GM19455 (cell line): ENCODE data around the gene SRGAP2C.
"Not testable (repeated sequence)": the region's sequence is repeated elsewhere in the genome, so short reads cannot be mapped to it uniquely, and the experiment has no call there.

Experiments
- ATAC-seq: cut with Tn5 transposase; IDR thresholded peaks from one replicate; pipeline ENCODE4 v1.9.1; 2021; ENCODE audit not compliant: unreplicated experiment

SRGAP2C gene

DNA sequence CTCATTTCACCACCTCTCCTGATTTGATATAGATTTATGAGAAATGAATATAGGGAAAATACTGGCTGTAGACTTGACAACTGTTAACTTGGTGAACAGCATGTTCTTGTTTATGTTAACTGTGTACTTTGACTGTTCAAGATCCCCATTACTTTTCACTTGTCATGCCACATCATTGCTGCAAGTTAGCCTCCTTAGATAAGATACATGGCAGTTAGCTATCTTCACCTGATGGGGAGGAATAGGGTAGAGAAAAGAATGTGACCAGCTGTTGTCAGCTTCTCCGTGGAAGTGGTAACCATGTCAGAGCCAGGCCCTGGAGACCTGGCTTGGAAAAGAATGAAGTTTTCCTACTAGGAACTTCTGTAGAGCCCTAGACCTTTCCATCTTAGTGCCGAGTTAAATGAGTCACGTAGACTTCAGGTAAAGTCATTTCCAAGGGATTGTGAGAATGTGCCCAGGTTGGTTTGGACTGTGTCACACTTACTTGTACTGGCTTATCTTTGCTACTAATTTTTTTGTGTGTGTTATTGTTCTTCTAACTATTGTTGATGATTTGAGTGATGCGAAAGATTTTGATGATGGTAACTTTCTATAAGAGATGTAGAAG lies 41.6 kb downstream of the SRGAP2C start:
- not testable (repeated sequence) for ATAC-seq

DNA sequence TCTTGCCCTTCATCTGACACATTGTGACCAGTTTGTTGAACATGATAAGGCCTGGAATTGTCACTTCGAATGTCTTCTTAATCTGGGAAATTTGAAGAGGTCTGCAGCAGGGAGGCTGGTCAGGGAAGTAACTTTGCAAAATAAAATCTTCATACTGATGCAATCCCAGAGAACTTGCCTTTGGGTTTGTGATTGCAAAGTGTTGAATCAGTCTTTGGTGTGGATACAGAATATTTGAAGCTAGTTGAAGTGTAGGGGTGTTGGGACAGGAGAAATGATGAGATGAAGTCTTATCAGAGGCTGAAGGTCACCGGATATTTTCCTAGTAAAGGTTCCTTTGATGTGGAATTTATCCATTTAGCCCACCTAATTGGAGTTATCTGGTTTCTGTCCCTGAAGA lies 42.1 kb downstream of the SRGAP2C start:
- not testable (repeated sequence) for ATAC-seq

DNA sequence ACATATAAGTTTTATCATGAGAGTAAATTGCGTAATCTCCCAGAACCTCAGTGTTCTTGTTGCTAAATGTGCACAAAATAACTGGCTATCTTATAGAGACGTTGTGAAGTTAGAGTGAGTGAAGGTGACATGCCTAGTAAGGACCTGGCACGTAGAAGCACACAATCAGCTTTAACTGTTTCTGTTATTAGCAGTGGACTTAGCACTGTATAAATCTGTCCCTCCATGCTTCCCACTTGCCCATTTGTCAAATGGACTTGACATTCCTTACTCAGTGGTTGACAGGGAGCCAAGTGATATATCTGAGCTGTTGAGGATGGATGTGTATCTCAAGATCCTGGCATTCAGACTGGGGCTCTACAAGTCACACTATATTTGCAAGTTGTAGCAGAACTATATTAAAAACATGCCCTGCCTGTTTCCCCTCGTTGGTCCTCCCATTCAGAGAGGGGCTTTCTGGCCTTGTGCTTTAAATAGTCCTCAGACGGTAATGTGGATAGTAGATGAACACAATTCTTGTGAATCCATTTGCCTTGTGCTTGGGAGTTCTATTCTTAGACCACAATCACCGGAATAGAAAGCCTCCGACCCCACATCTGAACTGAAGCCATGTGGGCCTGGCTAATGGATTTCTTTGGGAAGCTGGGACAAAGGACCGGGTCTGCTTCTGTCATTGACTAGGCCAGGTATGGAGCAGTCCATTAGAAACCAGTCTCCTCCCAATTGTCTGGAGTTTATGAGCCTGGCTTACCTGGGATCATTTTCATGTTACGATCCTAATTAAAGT lies 43.0 kb downstream of the SRGAP2C start:
- not testable (repeated sequence) for ATAC-seq

DNA sequence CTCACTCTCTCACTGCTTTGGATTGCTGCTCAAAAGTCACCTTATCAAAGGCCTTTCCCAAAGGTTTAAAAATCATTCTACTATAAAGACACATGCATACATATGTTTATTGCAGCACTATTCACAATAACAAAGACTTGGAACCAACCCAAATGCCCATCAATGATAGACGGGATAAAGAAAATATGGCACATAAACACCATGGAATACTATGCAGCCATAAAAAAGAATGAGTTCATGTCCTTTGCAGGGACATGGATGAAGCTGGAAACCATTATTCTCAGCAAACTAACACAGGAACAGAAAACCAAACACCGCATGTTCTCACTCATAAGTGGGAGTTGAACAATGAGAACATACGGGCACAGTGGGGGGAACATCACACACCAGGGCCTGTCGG lies 45.9 kb downstream of the SRGAP2C start:
- ATAC-seq, result not testable (repeated sequence)

DNA sequence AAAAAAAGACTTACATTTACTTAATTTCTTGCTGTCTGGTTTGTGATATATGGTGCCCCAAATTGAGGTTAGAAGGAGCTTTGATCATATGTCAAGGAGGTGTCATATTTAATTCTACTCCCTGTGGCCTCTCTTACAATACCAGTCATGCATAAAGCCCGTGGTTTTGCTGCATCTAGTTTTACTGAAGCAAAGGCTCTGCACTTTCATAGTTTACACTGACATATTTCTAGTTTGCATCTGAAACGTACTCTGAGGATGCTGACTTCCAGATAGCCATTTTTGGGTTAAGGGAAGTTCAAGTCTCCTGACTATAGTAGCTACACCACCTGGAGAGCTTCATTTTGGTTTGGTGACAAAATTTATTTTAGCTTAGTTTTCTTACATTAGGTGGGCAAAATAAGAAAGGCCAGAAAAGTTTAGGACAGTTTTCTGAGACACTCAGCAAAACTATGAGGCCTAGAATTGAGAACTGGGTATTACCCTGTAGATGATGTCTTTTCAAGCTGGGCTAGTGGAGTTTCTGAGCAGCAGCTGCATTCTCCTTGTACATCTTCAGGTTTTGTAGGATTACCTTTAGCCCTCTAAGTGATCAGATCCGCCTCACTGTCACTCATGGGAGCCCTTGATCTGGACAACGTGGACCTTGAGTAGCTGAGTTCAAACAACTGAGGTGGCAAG lies 47.8 kb downstream of the SRGAP2C start:
- peak; percentile 64 for ATAC-seq

DNA sequence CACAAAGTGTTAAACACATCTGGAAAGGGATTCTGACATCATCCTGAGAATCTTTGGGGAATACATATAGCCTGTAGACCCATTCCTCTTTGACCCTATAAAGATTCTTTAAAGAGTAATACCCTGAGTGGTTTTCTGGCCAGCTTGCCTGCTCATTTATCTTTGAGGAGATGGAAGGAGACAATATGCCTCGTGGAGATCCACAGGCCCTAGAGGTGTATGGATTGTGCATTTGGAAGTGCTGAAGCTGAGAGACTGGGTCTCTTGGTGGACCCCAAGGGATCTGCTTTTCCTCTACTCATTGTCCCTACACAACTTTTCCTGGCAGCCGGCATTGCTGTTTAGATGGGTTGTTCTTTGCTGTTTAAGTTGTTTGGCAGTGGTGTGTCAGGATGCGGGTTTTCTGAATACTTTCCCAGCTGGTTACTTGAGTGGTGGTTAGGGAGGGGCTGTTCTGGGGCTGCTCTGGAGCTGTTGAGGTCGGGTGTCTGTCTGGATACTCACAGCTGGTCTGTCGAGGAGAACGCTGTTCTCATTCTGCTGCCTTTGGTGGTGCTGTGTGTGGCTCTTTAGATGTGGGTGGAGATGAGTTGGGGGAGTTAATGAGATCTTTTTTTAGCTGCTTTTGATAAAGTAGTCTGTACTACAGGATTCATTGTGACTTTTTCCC lies 49.5 kb downstream of the SRGAP2C start:
- not testable (repeated sequence) for ATAC-seq

DNA sequence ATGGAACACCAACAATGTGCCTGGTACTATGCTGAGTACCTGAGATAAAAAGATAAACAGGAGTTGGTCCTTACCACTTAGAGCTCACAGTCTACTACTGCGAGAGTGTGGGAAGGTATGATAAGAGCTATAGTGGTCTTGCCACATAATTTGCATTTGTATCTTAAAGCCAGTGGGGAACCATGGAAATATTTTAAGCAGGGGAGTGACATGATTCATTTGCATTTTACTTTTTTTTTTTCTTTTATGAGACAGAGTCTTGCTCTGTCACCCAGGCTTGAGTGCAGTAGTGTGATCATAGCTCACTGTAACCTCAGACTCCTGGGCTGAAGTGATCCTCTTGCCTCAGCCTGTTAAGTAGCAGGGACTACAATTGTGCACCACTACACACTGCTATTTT lies 53.6 kb downstream of the SRGAP2C start:
- ATAC-seq, result peak; percentile 83

DNA sequence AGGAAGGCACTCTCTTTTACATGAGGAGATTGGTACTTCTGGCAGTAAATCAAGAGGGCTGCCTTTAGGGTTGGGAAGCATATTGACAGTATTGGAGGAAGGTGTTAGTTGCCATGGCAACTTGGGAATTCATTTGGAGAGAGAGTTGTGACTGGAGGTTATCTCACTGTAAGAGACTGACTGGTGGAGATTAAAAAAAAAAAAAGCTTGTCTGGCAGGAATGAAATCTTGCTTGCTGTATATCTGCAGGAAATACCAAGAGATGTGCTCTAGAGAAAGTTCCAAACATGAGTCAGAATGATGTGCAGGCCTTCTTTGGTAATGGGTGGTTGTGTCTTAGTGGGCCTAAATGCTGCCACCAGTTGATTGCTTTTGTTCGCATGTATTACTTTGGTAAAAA lies 59.1 kb downstream of the SRGAP2C start:
- ATAC-seq, result not testable (repeated sequence)

DNA sequence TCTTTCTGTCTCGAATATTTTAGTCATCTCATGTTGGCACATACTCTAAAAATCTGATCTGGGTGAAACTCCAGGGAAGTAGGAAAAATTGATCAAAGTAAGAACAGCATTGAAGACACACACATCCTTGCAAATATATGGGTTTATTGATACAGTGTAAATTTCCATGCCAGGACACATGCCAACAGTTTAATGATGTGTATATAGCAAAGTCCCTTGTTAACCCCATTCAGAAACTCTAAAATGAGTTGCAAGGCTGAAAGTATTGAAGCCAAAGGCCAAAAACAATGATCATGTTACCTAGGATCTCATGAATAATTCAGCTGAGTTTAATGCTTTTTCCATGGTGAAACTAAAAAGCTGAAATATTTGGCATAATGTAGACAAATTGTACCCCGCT lies 61.6 kb downstream of the SRGAP2C start:
- ATAC-seq, result not testable (repeated sequence)

DNA sequence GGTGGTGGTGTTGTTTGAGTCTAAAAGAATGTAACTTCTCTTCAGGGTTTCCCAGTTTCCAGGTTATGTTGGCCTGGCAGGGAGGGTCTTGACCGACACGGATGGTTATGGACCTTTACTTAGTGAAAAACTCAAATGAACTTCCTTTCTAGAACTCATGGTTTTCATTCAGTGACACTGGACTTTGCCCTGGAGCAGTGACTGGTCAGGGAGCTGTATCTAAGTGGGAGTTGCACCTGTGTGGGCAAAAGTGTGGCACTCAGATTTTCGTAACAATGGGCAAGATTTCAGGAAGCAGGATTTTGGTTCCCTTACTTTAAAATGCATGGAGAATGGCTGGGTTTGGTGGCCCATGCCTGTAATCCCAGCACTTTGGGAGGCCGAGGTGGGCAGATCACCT lies 67.9 kb downstream of the SRGAP2C start:
- ATAC-seq, result not testable (repeated sequence)

DNA sequence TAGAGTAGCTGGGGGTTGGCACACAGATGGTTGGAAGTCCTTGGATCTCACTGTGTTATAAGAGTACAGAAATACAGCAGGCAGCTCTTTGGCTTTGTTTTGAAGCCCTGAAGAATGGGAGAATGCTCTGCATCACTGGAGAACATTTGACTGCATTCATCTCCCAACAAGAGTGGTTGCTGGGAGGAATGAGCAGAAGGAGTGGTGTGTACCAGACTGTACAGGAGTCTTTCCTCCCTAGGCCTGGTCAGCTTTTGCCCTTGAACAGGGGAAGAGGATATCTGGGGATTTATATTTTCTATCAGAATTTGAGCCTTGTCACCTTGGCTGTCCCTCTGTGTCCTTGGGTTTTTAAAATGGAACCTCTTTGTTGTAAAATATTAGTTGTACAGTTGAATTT lies 69.8 kb downstream of the SRGAP2C start:
- not testable (repeated sequence) for ATAC-seq

DNA sequence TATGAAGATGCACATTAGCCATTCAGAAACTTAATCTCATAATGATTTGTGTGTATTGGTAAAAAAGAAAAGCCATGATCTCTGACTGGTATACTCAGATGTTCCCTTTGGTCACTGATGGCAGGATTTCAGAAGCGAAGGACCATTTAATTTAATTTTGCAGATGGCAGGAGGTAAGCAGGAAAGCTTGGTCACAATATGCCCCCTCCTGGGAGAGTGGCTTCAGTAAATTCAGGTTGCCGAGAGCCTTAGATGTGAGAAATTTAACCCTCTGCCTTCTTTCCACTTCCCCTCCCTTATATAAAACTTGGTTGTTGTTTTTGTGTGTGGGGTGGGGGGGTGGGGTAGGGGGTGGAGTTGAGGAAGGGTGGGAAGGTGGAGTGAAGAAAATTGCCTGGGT lies 72.9 kb downstream of the SRGAP2C start:
- ATAC-seq, result not testable (repeated sequence)

DNA sequence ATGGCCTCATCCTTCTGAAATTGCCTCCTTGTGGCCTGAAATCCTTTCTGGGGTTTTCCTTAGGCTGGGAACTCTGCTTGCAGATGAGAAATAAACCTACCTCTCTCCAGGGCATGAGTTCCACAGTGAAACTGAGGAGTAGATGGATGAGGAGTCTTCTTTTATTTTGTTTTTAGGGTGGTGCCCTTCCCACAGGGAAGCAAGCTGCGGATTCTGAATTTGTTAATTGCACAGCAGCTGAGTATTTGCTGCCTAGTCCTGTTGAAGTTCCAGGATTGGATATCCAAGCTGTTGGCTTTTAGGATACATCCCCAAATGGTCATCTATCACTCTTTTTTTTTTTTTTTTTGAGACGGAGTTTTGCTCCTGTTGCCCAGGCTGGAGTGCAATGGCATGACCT lies 73.4 kb downstream of the SRGAP2C start:
- not testable (repeated sequence) for ATAC-seq

DNA sequence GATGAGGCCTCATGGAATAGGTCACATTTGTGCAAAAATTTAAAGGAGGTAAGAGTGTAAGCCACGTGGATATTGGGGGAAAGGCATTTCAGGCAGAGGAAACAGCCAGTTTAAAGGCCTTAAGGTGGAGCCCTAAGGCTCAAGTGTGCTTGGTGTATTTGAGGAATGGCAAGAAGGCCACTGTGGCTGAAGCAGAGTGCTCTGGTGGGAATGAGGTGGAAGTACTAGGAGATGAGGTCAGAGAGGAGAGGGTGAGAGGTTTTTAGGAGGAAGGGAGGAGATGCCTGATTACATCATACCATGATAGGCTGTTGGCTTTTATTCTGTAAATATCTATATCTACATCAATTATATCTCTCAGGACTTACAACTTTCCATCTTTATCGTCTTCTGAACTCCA lies 75.4 kb downstream of the SRGAP2C start:
- not testable (repeated sequence) for ATAC-seq

DNA sequence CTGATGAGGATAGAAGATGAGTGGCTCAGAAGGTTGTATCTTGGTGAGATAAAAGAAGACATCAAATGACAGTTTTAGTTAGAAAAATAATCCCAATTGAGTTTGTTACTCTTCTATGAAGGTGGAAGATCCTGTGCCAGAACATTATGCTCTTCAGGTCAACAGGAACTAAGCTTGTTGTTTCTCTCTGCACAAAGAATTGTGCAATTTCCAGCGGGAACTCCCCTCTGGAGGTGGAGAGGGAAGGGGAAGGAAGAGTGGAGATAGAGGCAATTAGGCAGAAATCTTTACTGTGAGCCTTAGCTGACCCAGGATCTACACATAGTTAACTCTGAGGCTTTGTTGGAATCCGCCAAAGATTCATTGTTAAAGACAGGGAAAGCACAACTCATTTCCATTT lies 77.4 kb downstream of the SRGAP2C start:
- not testable (repeated sequence) for ATAC-seq

DNA sequence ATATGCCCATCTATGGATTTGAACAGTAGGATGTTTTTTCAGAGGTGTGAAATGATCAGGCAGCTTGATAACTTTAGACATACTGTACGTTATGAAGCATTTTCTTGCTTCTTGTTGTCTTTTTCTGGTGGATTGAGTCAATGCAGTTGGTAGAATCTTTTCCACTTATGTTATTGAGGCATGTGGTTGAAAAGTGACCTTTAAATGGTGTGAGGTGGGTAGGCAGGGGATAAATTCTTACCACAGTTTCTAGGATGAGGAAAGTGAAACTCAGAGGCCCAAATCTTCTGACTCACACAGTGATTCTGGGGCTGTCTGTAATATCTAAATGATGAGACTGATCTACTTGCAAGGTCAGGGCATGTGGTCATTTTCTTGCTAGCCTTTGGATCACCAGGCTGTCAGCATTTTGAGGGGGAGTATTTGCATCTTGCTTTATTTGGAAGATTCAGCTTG lies 79.0 kb downstream of the SRGAP2C start:
- peak; percentile 60 for ATAC-seq

DNA sequence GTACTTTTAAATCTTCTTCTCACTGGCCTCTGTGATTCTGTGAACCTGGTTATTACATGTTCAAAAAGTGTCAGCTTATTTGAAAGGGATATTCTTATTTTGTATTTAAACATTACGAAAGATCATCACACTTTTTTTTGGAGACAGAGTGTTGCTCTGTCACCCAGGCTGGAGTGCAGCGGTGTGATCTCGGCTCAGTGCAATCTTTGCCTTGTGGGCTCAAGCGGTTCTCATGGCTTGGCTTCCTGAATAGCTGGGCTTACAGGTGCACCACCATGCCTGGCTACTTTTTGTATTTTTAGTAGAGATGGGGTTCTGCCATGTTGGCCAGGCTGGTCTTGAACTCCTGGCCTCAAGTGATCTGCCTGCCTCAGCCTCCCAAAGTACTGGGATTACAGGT lies 82.3 kb downstream of the SRGAP2C start:
- not testable (repeated sequence) for ATAC-seq

DNA sequence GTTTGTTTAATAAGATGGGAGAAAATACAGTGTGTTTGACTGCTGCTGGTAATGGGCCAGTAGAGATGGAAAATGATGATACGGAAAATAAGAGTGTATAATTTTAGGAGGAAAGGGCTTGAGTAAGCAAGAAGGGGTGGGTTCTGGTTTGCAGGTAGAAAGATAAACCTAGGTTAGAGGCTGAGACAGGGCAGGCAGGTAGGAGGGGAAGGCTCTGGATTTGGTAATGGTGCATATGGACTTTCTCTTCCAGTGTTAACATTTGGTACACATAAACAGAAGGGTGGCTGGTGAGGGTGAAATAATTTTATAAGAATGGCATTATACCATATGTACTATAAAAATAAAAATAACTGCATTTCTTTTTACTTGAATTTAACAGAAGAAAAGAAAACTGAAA lies 84.5 kb downstream of the SRGAP2C start:
- ATAC-seq, result not testable (repeated sequence)

DNA sequence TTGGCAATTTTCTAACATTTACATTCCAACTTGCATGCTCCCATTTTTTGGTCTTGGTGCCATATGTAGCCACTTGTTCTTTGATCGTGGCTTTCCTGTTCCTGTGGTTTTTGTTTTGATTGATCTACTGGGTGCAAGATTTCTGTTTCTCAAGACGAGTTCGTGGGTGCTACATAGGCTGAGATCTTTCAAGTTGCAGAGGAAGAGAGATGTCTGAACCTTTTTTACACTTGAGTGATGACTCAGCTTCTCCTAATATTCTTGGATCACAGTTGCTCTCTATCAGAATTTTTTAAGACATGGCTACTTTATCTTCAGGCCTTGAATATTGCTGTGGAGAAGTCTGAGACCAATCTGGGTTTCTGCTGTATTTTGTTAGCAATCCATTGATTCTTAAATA lies 85.2 kb downstream of the SRGAP2C start:
- not testable (repeated sequence) for ATAC-seq

DNA sequence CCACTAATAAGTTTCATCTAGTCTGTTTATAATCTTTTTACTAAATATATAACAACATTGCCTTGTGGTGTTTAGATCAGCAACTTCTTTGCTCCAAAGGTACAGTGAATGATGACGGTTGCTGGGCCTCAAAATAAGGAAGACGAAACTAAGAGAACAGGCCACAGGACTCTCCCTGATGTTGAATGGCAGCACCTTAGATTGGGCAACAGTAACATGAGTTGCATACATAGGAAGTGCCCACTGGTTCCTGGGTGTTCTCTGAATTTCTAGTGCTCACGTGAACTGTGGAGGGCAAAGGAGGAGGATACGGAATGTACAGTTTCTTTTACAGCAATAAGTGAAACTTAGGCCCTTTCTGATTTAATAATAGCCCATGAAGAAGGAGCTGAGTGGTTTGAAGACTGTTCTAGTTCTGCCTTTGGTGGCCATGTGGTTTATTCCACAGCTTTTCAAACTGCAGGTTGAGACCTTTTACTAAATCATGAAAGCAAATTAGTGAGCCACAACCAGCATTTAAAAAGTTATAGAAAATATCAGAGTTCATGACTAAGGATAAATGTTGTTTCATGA lies 86.5 kb downstream of the SRGAP2C start:
- ATAC-seq, result peak; percentile 56

DNA sequence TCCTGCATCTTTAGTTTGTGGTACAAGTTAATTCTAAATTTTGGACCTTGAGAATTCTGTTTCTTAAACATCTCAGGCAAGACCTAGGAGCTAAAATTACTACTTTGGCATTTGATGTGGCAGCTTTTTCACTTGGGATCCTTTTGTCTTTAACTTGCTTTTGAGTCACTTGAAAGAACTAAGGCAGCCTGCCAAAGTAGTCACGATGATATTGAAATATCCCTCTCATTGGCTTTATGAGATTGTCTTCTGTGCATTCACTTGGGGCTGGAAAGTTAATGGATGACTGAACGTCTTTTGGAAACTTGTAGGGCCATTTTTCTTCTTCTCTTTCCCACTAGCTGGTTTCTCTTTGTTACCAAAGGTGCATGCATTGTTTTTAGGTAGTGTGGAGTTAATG lies 90.7 kb downstream of the SRGAP2C start:
- not testable (repeated sequence) for ATAC-seq
